Measurements from ENCODE around the gene IFNA2.

The IFNA2 gene

DNA sequence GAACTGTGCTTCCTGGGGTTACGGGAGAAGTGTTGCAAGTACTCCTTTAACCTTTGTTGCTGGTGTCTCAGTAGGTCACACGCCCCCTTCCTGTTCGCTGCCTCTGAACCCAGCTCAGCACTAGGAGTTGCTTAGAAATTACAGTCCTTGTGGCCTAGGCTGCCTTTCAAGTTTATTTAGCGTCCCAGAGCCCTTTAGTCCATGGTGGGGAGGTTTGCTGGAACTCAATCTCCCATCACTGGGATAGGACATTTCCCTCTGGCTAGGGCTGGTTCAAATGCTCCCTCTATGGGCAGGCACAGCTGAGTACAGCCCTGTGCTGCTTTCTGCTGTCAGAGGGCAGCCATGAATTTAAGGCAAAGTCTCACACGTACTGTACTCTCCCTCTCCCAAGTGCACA is 28.4 kb upstream of the IFNA2 start:
- Histone ChIP-seq H3K36me3 (no peaks in the 10 kb centered on the region), H3K9ac (no peak overlapping the region), H3K4me2 (peak overlapping the region; percentile 10 to 85 (median 79); a peak in 21 of 22 replicates), H3K9me3 (replicated peaks in 1 of 11) (no peaks in the 10 kb centered on the region), H3K27ac (no peak overlapping the region; a peak in 1 of 22 replicates), H3K4me1 (peaks cover 24 to 57% (median 44%) of the 10 kb centered on the region in 10 experiments), H3K27me3 (peaks cover 0 to 84% (median 0%) of the 10 kb centered on the region in 11 experiments; a peak in 6 of 22 replicates), H3K4me3 (no peak overlapping the region), H4K20me1 (peaks cover 0 to 20% (median 0%) of the 10 kb centered on the region in 11 experiments; a peak in 4 of 22 replicates)
- no peak for TF ChIP-seq Cebpa-rat (IDR thresholded peaks at IDR 0.05)

DNA sequence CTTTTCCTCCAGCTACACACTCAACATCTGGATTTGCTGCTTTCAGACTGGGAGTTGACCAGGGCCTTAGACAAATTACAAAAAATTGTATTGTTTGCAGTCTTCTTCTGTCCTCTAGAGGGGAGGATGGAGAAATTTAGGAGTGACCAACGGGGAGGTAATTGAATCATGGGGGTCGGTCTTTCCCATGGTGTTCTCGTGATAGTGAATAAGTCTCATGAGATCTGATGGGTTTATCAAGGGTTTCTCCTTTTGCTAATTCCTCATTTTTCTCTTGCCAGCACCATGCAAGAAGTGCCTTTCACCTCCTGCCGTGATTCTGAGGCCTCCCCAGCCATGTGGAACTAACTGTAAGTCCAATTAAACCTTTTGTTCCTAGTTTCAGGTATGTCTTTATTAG is 28.0 kb upstream of the IFNA2 start:
- peaks cover 0 to 20% (median 0%) of the 10 kb centered on the region in 11 experiments; a peak in 4 of 22 replicates for H4K20me1 ChIP-seq

GRCh38 chr9:21412107-21412506 is 26.9 kb upstream of the IFNA2 start:
- H3K27ac ChIP-seq = peak overlapping the region in 4 of 11 experiments; percentile 22 to 42 (median 30); a peak in 2 of 22 replicates
- peaks cover 0 to 20% (median 0%) of the 10 kb centered on the region in 11 experiments; a peak in 4 of 22 replicates for H4K20me1 ChIP-seq
- H3K4me3 ChIP-seq = no peak overlapping the region
- no peaks in the 10 kb centered on the region for H3K36me3 ChIP-seq
- no peak overlapping the region for H3K9ac ChIP-seq
- H3K4me1 ChIP-seq = peaks cover 24 to 55% (median 41%) of the 10 kb centered on the region in 10 experiments
- H3K27me3 ChIP-seq = peaks cover 0 to 85% (median 0%) of the 10 kb centered on the region in 11 experiments; a peak in 6 of 22 replicates
- peak in 1 of 11 experiments; percentile 26; a peak in 1 of 22 replicates for TF ChIP-seq Cebpa-rat (IDR thresholded peaks at IDR 0.05)
- no peaks in the 10 kb centered on the region for H3K9me3 ChIP-seq (replicated peaks in 1 of 11)
- peak overlapping the region; percentile 59 to 85 (median 79) for H3K4me2 ChIP-seq

More for the DNA sequence above, 28.0 kb upstream of the IFNA2 start:
- Histone ChIP-seq H3K4me3 (no peak overlapping the region), H3K36me3 (no peaks in the 10 kb centered on the region), H3K27ac (no peak overlapping the region; a peak in 1 of 22 replicates), H3K4me1 (peaks cover 24 to 55% (median 44%) of the 10 kb centered on the region in 10 experiments), H3K27me3 (peaks cover 0 to 83% (median 0%) of the 10 kb centered on the region in 11 experiments; a peak in 6 of 22 replicates), H3K9me3 (replicated peaks in 1 of 11) (no peaks in the 10 kb centered on the region), H3K4me2 (peak overlapping the region; percentile 41 to 85 (median 79); a peak in 21 of 22 replicates), H3K9ac (no peak overlapping the region)
- TF ChIP-seq Cebpa-rat (IDR thresholded peaks at IDR 0.05) = no peak

DNA sequence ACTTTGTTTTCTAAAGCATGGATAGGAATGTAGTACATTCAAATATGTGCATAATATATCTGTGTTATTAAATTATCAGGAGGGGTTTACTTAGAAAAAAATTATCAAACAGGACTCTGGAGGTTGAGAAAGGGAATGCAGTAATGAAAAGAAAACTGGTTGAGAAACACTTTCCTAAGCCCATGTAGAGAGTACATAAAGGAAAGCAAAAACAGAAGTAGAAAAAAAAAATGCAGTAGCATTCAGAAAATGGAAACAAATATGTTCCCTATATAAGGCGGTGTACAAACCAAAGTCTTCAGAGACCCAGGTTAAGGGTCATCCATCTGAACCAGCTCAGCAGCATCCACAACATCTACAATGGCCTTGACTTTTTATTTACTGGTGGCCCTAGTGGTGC is 23.6 kb upstream of the IFNA2 start, which contains the start of gene IFNA8:
Gene IFNA8 (plus strand): TSS at position 301 of the 400 bp plus-strand sequence. CDS start 60 bp downstream, at position 361.
- Histone ChIP-seq H3K4me3 (no peak within 1 kb of the TSS), H3K9ac (no peak within 1 kb of the TSS), H4K20me1 (peaks cover 0 to 18% (median 0%) of the 10 kb centered on the region in 11 experiments; a peak in 4 of 22 replicates), H3K27me3 (peaks cover 0 to 86% (median 0%) of the 10 kb centered on the region in 11 experiments; a peak in 6 of 22 replicates), H3K4me2 (peak within 1 kb of the TSS in 9 of 11 experiments; percentile 21 to 61 (median 45); a peak in 16 of 22 replicates), H3K4me1 (peaks cover 21 to 47% (median 36%) of the 10 kb centered on the region in 10 experiments), H3K9me3 (replicated peaks in 1 of 11) (no peaks in the 10 kb centered on the region), H3K27ac (no peak within 1 kb of the TSS; a peak in 1 of 22 replicates), H3K36me3 (no peaks in the 10 kb centered on the region)
- TF ChIP-seq Cebpa-rat (IDR thresholded peaks at IDR 0.05) = no peak

DNA sequence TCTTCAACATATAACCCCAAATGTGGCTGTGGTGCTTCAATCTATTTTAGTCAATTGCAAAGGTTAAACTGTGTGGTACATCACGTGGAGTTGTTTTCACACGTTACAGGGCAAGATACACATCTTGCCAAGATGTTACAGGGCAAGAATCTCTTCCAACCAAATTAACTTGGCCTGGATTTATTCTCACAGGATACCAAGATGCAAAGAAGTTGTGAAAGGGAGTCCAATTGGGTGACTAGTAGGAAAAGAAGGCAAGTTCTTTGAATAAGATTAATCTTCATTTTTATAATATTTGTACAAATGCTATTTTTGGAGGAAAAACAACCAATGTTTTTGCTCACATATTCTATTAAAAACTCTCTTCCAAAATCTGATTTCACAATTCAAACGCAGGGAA is 18.9 kb upstream of the IFNA2 start:
- Histone ChIP-seq H3K4me2 (peak overlapping the region in 1 of 11 experiments; percentile 5; a peak in 1 of 22 replicates), H3K9me3 (replicated peaks in 1 of 11) (peaks cover 0 to 10% (median 8%) of the 10 kb centered on the region in 11 experiments; a peak in 15 of 22 replicates), H3K9ac (no peak overlapping the region), H3K4me3 (no peak overlapping the region), H3K27me3 (peaks cover 0 to 82% (median 0%) of the 10 kb centered on the region in 11 experiments; a peak in 6 of 22 replicates), H3K4me1 (peaks cover 0 to 20% (median 11%) of the 10 kb centered on the region in 10 experiments; a peak in 15 of 20 replicates), H4K20me1 (no peaks in the 10 kb centered on the region), H3K27ac (no peak overlapping the region), H3K36me3 (no peaks in the 10 kb centered on the region)
- no peak for TF ChIP-seq Cebpa-rat (IDR thresholded peaks at IDR 0.05)

- no peak for TF ChIP-seq Cebpa-rat (IDR thresholded peaks at IDR 0.05)
- H3K27ac ChIP-seq = no peak overlapping the region
Measured at GRCh38 chr9:21402386-21403251, 17.4 kb upstream of the IFNA2 start.

GRCh38 chr9:21399956-21400355 is 14.8 kb upstream of the IFNA2 start:
- H3K4me2 ChIP-seq = no peak overlapping the region
- H3K9ac ChIP-seq = no peak overlapping the region
- TF ChIP-seq Cebpa-rat (IDR thresholded peaks at IDR 0.05) = no peak
- no peak overlapping the region for H3K4me3 ChIP-seq
- H4K20me1 ChIP-seq = no peaks in the 10 kb centered on the region
- H3K36me3 ChIP-seq = no peaks in the 10 kb centered on the region
- H3K9me3 ChIP-seq (replicated peaks in 1 of 11) = peaks cover 0 to 10% (median 8%) of the 10 kb centered on the region in 11 experiments; a peak in 15 of 22 replicates
- H3K27ac ChIP-seq = no peak overlapping the region
- peaks cover 0 to 20% (median 10%) of the 10 kb centered on the region in 10 experiments; a peak in 12 of 20 replicates for H3K4me1 ChIP-seq
- peaks cover 0 to 91% (median 6%) of the 10 kb centered on the region in 11 experiments; a peak in 12 of 22 replicates for H3K27me3 ChIP-seq

More at GRCh38 chr9:21402386-21403251, 17.4 kb upstream of the IFNA2 start:
- peaks cover 0 to 10% (median 8%) of the 10 kb centered on the region in 11 experiments; a peak in 15 of 22 replicates for H3K9me3 ChIP-seq (replicated peaks in 1 of 11)
- peaks cover 0 to 91% (median 0%) of the 10 kb centered on the region in 11 experiments; a peak in 5 of 22 replicates for H3K27me3 ChIP-seq
- H3K36me3 ChIP-seq = no peaks in the 10 kb centered on the region
- no peak overlapping the region for H3K4me3 ChIP-seq
- no peak overlapping the region for H3K9ac ChIP-seq
- peaks cover 0 to 16% (median 7%) of the 10 kb centered on the region in 10 experiments; a peak in 9 of 20 replicates for H3K4me1 ChIP-seq
- H4K20me1 ChIP-seq = no peaks in the 10 kb centered on the region
- peak overlapping the region in 8 of 11 experiments; percentile 14 to 47 (median 30); a peak in 14 of 22 replicates for H3K4me2 ChIP-seq

- no peaks in the 10 kb centered on the region for H3K36me3 ChIP-seq
- TF ChIP-seq Cebpa-rat (IDR thresholded peaks at IDR 0.05) = no peak
- H3K27me3 ChIP-seq = peaks cover 0 to 89% (median 6%) of the 10 kb centered on the region in 11 experiments; a peak in 12 of 22 replicates
- no peak overlapping the region for H3K9ac ChIP-seq
- H4K20me1 ChIP-seq = no peaks in the 10 kb centered on the region
- H3K27ac ChIP-seq = no peak overlapping the region
- H3K9me3 ChIP-seq (replicated peaks in 1 of 11) = peaks cover 0 to 10% (median 8%) of the 10 kb centered on the region in 11 experiments; a peak in 15 of 22 replicates
- H3K4me2 ChIP-seq = no peak overlapping the region
- H3K4me1 ChIP-seq = peaks cover 0 to 20% (median 10%) of the 10 kb centered on the region in 10 experiments; a peak in 12 of 20 replicates
- H3K4me3 ChIP-seq = no peak overlapping the region
Measured at GRCh38 chr9:21398955-21399489, 13.8 kb upstream of the IFNA2 start.

Data from BLaER1 treated with 17β-estradiol and CSF1 and Interleukin-3, amounts not matched to agents 10 nM and 100 nM (cell line).